ENCODE measurements around the gene ARHGAP23. TPM values are rescaled to one million over a fixed set of nuclear protein-coding genes. Genes with fewer than 3 reads are reported as not detected.

ARHGAP23 gene
- total RNA-seq, 1 experiment from 2014 or later, result 129 TPM

- BruUV-seq (replicated peaks), result no TSS peak
- peaks cover 7% of the 10 kb centered on the region; the same call in 1 of the 2 replicates for H3F3A ChIP-seq (ENCODE audit: insufficient read depth, low read depth)
- no peak overlapping the region for H3K4me2 ChIP-seq
- no peak overlapping the region for H3K27ac ChIP-seq
- no peak overlapping the region for H3K4me3 ChIP-seq
- intact Hi-C loops (cut with micrococcal nuclease; ENCODE audit: unreplicated experiment), result no loop called here
- H3K27me3 ChIP-seq (ENCODE audit: insufficient read depth, low read depth), result no peaks in the 10 kb centered on the region
- ChIA-PET CTCF (no interaction called here), POLR2A (ENCODE audit: unreplicated experiment) (no interaction called here)
- H3K9me2 ChIP-seq (ENCODE audit: insufficient read depth), result no peaks in the 10 kb centered on the region
- no peaks in the 10 kb centered on the region for H3K36me3 ChIP-seq (ENCODE audit: low read depth)
- H3K9me3 ChIP-seq (ENCODE audit: insufficient read depth, low read depth), result no peaks in the 10 kb centered on the region
- no peak overlapping the region for H2AFZ ChIP-seq
- peaks cover under 1% of the 10 kb centered on the region; the same call in 1 of the 2 replicates for H3K4me1 ChIP-seq (replicated peaks; ENCODE audit: insufficient read depth)
- TF ChIP-seq CTCF (conservative IDR thresholded peaks at IDR 0.05) (no peak), EZH2 (IDR thresholded peaks at IDR 0.05; ENCODE audit: low read depth) (no peak)
- no peak for DNase-seq
- peaks cover 13% of the 10 kb centered on the region for H4K20me1 ChIP-seq (ENCODE audit: insufficient read depth)
- H3K79me2 ChIP-seq (ENCODE audit: low read depth), result peaks cover 9% of the 10 kb centered on the region; the same call in 1 of the 2 replicates
These were observed 33.4 kb downstream of the ARHGAP23 start for GRCh38 chr17:38461683-38462082.

- no peaks in the 10 kb centered on the region for H4K20me1 ChIP-seq (ENCODE audit: insufficient read depth)
- H2AFZ ChIP-seq, result no peak overlapping the region
- ChIA-PET POLR2A (ENCODE audit: unreplicated experiment) (interaction anchor here (0.6 kb wide), 2 partner anchors 469 to 775 kb away, joined by 4 to 6 read pairs; no protein-coding TSS in a partner anchor), CTCF (no interaction called here)
- intact Hi-C loops (cut with micrococcal nuclease; ENCODE audit: unreplicated experiment), result no loop called here
- H3K4me1 ChIP-seq (replicated peaks; ENCODE audit: insufficient read depth), result no peaks in the 10 kb centered on the region; the same call in 1 of the 2 replicates
- H3K27me3 ChIP-seq (ENCODE audit: insufficient read depth, low read depth), result no peaks in the 10 kb centered on the region
- H3K9me3 ChIP-seq (ENCODE audit: insufficient read depth, low read depth), result no peaks in the 10 kb centered on the region
- no peaks in the 10 kb centered on the region; the same call in 1 of the 2 replicates for H3K36me3 ChIP-seq (ENCODE audit: low read depth)
- peaks cover 7% of the 10 kb centered on the region; the same call in 1 of the 2 replicates for H3F3A ChIP-seq (ENCODE audit: insufficient read depth, low read depth)
- no peak overlapping the region for H3K27ac ChIP-seq
- H3K4me2 ChIP-seq, result no peak overlapping the region
- no peak overlapping the region for H3K4me3 ChIP-seq
- DNase-seq, result no peak
- H3K9me2 ChIP-seq (ENCODE audit: insufficient read depth), result no peaks in the 10 kb centered on the region
- H3K79me2 ChIP-seq (ENCODE audit: low read depth), result no peaks in the 10 kb centered on the region
- TF ChIP-seq CTCF (conservative IDR thresholded peaks at IDR 0.05) (no peak), EZH2 (IDR thresholded peaks at IDR 0.05; ENCODE audit: low read depth) (no peak)
- no TSS peak for BruUV-seq (replicated peaks)
These were observed 35.2 kb downstream of the ARHGAP23 start for GRCh38 chr17:38463451-38463858.

GRCh38 chr17:38464251-38464722 is 36.0 kb downstream of the ARHGAP23 start:
- H3K27me3 ChIP-seq (ENCODE audit: insufficient read depth, low read depth), result no peaks in the 10 kb centered on the region
- no peak overlapping the region for H3K27ac ChIP-seq
- no peak overlapping the region for H2AFZ ChIP-seq
- H3K4me2 ChIP-seq, result no peak overlapping the region
- H4K20me1 ChIP-seq (ENCODE audit: insufficient read depth), result no peaks in the 10 kb centered on the region
- TSS peak; percentile 79 for BruUV-seq (replicated peaks)
- no peaks in the 10 kb centered on the region for H3K9me2 ChIP-seq (ENCODE audit: insufficient read depth)
- H3K36me3 ChIP-seq (ENCODE audit: low read depth), result no peaks in the 10 kb centered on the region; the same call in 1 of the 2 replicates
- POLR2A ChIA-PET (ENCODE audit: unreplicated experiment), result interaction anchor here (0.5 to 2.1 kb wide), 3 partner anchors 13 to 111 kb away, joined by 3 to 53 read pairs (median 20); no protein-coding TSS in a partner anchor
- CTCF ChIA-PET, result interaction anchor here (1.4 kb wide), 1 partner anchor 13 kb away, joined by 6 read pairs; no protein-coding TSS in a partner anchor
- intact Hi-C loops (cut with micrococcal nuclease; ENCODE audit: unreplicated experiment), result loop anchor here (1.0 kb wide), 1 partner anchor 10 kb away; no protein-coding TSS in a partner anchor
- H3K4me1 ChIP-seq (replicated peaks; ENCODE audit: insufficient read depth), result no peaks in the 10 kb centered on the region; the same call in 1 of the 2 replicates
- no peaks in the 10 kb centered on the region for H3K79me2 ChIP-seq (ENCODE audit: low read depth)
- no peak for TF ChIP-seq CTCF (conservative IDR thresholded peaks at IDR 0.05)
- no peak for TF ChIP-seq EZH2 (IDR thresholded peaks at IDR 0.05; ENCODE audit: low read depth)
- no peak overlapping the region for H3K4me3 ChIP-seq
- H3F3A ChIP-seq (ENCODE audit: insufficient read depth, low read depth), result peaks cover 7% of the 10 kb centered on the region; the same call in 1 of the 2 replicates
- no peaks in the 10 kb centered on the region for H3K9me3 ChIP-seq (ENCODE audit: insufficient read depth, low read depth)
- no peak for DNase-seq
